Placental epithelial cell (primary cell): ENCODE data around the gene CLASRP. TPM values are rescaled to one million over a fixed set of nuclear protein-coding genes. Genes with fewer than 3 reads are reported as not detected.

Experiments used
- small RNA-seq: library from RNA; depleted of rRNA; stranded (forward); fragments of <200 nt; gene quantifications from one replicate; pipeline ENCODE3, GENCODE V24; 2012
- total RNA-seq: library from RNA; depleted of rRNA; stranded (reverse); fragments of >200 nt; gene quantifications from 2 replicates; pipeline ENCODE4 v1.2.3, GENCODE V29; 2012

CLASRP gene, protein sequence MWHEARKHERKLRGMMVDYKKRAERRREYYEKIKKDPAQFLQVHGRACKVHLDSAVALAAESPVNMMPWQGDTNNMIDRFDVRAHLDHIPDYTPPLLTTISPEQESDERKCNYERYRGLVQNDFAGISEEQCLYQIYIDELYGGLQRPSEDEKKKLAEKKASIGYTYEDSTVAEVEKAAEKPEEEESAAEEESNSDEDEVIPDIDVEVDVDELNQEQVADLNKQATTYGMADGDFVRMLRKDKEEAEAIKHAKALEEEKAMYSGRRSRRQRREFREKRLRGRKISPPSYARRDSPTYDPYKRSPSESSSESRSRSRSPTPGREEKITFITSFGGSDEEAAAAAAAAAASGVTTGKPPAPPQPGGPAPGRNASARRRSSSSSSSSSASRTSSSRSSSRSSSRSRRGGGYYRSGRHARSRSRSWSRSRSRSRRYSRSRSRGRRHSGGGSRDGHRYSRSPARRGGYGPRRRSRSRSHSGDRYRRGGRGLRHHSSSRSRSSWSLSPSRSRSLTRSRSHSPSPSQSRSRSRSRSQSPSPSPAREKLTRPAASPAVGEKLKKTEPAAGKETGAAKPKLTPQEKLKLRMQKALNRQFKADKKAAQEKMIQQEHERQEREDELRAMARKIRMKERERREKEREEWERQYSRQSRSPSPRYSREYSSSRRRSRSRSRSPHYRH
- total RNA-seq: 23.3 and 23.6 TPM in 2 replicates

DNA sequence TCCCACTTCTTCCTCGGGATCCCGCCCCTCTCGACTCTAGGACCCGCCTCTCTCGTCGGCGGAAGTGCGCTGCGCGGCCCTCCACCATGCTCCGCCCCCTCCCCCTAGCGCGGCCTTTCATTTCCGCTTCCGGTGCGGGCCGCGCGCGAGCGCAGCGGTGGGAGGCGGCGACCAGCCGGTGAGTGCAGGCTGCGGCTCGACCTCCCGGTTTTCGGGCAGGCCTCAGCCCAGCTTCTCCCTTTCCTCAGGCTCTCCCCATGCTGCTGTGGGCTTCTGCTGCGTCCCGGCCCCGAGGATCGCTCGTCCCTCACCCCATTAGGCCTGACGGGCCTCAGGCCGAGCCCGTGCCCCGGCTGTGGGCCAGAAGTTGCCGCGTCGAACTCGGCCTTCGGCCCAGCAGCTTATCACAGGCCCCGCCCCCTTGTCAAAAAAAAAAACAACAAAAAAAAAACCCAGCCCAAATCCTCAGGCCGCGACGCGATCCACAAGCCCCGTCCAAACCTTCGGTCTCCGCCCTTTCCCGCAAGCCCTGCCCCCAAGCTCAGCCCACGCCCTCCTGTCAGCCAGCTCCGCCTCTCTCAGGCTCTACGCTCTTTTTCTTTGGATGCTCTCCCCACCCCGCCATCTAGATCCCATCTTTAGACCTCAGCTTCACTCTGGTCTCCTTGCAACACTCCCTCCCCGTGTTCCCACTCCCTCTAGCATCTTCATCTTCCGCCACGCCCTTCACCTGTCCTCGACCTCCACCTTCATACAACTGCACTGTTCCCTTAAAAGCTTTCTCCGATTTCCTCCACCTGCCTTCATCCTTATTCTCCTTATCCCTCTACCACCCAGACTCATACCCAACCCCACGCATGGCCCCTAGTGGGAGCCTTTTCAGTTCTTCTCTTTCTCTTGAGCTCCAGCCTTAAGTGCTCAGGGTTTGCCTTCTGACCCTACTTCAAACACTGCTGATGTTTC, at the start of gene CLASRP:
CLASRP (plus strand) TSS at position 115 of the 963 bp plus-strand sequence. CDS start 1,168 bp downstream, outside the sequence.

DNA sequence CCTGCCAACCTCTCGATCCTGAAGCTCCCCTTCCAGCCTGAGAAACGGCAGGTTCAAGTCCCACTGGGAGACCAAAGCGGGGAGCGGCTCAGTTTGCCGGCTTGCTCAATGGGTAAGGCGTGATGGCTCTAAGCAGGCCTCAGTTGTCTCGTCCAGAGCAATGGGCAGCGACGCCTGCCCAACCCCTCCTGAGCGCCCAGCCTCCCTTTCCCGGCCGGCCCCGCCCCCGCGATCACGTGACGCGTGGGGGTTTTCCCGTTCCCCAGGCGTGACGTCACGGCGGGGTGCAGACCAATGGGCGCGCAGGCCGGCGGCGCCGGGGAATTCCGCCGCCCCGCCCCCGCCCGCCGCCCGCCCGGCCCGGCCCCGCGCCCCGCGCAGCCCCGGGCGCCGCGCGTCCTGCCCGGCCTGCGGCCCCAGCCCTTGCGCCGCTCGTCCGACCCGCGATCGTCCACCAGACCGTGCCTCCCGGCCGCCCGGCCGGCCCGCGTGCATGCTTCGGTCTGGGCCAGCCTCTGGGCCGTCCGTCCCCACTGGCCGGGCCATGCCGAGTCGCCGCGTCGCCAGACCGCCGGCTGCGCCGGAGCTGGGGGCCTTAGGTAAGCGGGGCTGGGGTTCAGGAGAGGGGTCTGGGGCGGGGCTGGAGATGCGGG, 37.6 kb upstream of the CLASRP start, which contains the start of gene RELB:
RELB (plus strand) TSS at position 378 of the 653 bp plus-strand sequence; CDS start at position 494, 116 bp downstream.

DNA sequence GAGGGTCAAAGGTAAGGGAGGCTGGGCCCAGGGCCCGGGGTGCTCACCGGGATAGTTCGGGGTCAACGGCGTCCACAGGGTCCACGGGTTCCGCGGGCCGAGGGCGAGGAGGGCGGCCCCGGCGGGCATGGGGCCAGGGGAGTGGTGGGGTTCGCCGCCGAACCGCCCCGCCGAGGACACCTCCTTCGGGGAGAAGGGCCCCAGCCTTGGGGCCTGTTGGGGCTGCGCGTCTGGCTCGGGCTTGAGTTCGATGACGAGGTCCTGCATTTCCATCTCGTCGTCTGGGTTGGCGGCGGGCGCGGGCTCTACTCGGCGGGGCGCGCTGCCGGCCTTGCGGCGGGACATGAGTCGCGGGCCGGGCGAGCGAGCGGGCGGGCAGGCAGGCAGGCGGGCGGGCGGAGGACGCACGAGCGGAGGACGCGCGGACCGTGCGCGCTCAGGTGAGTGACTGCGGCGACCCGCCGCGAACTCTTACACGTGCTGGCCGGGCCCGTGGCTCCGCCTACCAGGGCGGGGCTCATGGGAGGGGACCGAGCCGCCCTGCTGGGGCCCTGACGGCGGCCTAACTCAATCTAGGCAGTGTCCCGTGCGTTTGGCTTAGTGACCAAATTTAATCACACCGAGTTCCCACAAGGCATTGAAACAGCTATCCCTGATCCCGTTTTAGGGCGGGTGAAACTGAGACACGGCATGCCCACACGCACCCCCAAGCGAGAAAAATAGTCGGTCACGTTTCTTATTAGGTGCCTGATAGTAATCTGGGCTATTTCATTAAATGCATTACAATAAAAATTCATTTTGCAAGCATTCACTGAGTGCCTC, 37.4 kb downstream of the CLASRP start, which contains the start of gene ZNF296:
ZNF296 (minus strand) TSS at position 450 of the 822 bp plus-strand sequence; CDS start at position 345, 105 bp downstream.

DNA sequence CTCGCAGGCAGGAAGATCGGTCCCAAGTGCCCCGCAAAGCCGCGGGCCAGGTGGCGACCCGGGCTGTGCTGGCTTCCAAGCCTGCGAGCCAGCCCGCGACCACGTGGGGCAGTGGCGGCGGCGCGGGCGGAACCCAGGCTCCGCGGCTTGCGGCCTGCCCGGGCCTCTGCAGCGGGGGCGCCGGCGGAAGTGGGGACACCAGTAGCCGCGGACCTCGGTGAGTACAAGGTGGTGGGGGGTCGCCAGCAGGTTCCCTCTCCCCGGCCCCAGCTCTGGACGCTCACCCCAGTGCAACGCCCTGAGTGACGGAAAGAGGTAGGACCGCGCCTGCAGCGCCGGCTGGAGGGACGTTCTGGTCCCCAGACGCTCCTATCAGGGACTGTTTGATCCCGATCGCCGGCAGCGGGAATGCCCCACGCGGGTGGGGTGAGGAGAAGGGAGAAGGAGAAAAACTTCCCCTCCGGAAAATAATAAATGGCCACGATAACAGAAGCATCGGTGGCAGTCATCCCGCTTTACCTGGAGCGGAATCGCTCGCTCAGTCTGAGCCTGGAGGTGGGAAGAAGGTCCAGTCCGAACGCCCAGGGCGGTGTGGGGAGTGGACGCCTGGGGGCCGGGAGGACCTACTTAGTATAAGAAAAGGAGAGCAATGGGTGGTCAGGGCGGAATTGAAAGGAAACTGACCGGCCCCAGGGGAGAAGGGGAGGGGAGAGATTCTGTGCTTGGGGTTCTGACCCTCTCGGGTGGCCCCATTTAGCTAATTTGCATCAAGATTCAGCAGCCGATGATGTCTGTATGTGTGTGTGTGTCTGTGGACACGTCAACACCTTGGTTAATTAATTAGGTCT, 40.4 kb downstream of the CLASRP start, which contains the start of gene GEMIN7:
GEMIN7 (plus strand) TSS at position 198 of the 848 bp plus-strand sequence. CDS start 10,855 bp downstream, outside the sequence.

DNA sequence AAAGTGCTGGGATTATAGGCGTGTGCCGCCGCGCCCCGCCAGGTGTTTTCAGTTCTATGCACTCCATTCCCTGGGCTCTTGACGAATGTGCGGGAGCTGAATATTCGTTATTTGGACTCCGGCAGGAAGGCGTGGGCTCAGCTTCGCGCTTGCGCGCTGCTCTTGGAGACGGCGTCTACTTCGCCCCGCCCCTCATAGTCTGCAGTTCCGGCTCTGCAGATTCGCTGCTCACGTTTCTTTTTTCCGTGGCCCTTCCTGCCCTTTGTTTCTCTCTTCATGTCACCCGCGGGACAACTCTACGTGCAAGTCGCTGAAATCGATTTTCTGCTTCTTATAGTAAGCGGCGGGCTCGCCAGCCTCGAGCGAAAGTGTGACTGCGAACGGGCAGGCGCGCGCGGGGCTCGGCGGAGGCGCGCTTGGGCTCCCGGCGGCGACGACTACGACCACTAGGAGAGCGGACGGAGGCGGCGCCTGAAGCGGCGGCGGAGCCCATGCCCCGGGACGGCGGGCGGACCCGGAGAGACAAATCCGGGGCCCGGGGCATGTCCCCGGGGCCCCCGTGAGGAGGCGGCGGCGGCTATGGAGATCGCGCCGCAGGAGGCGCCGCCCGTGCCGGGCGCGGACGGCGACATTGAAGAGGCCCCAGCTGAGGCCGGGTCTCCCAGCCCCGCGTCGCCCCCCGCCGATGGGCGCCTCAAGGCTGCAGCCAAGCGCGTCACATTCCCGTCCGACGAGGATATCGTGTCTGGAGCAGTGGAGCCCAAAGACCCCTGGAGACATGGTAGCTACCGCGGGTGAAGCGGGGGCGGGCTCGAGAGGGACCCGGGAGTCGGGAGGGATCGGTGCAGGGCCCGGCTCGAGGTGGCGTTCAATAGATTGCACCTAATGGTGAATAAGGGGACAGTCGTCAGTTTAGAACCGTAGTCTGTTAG, 54.2 kb downstream of the CLASRP start, which contains the start of gene PPP1R37:
PPP1R37 (plus strand) TSS at position 433 of the 932 bp plus-strand sequence; CDS start at position 580, 147 bp downstream.

Small RNA genes lying within 50 kb of the gene (small RNA-seq; reads per million reads assigned to genes)
- gene RNU6-611P: not detected

Other genes with a start within 250 kb of the CLASRP start
- 0.43 and 2.4 TPM in 2 replicates for gene BCAM, start 229.9 kb upstream of the CLASRP start, total RNA-seq
- gene NECTIN2, start 192.7 kb upstream of the CLASRP start, total RNA-seq: 97.9 and 98.9 TPM in 2 replicates
- gene TOMM40, start 147.8 kb upstream of the CLASRP start, total RNA-seq: 20.0 and 50.5 TPM in 2 replicates
- 3.9 and 22.0 TPM in 2 replicates for gene APOE, start 133.2 kb upstream of the CLASRP start, total RNA-seq
- 0.79 TPM in 1 of 2 replicates, not detected in the other for gene APOC1, start 124.4 kb upstream of the CLASRP start, total RNA-seq
- not detected in 2 replicates for gene APOC4, start 96.8 kb upstream of the CLASRP start, total RNA-seq
- gene APOC2, start 93.0 kb upstream of the CLASRP start, total RNA-seq: not detected in 2 replicates
- 52.4 and 63.6 TPM in 2 replicates for gene CLPTM1, start 83.7 kb upstream of the CLASRP start, total RNA-seq
- gene RELB, start 37.6 kb upstream of the CLASRP start, total RNA-seq: 2.4 and 3.8 TPM in 2 replicates
- 0.43 and 0.79 TPM in 2 replicates for gene ZNF296, start 37.4 kb downstream of the CLASRP start, total RNA-seq
- gene GEMIN7, start 40.2 kb downstream of the CLASRP start, total RNA-seq: 20.4 and 36.9 TPM in 2 replicates
- 34.2 and 42.2 TPM in 2 replicates for gene PPP1R37, start 54.1 kb downstream of the CLASRP start, total RNA-seq
- 2.9 and 5.9 TPM in 2 replicates for gene NKPD1, start 121.9 kb downstream of the CLASRP start, total RNA-seq
- 9.9 and 27.5 TPM in 2 replicates for gene TRAPPC6A, start 139.2 kb downstream of the CLASRP start, total RNA-seq
- gene BLOC1S3, start 139.7 kb downstream of the CLASRP start, total RNA-seq: 5.9 and 6.8 TPM in 2 replicates
- gene EXOC3L2, start 206.4 kb downstream of the CLASRP start, total RNA-seq: 0.11 TPM in 1 of 2 replicates, not detected in the other
- 8.9 and 18.1 TPM in 2 replicates for gene MARK4, start 212.2 kb downstream of the CLASRP start, total RNA-seq